Measurements from ENCODE around the gene NPRL2.
A peak's percentile ranks its signal among the peaks of the same experiment; 100 is the strongest.

NPRL2 gene

DNA sequence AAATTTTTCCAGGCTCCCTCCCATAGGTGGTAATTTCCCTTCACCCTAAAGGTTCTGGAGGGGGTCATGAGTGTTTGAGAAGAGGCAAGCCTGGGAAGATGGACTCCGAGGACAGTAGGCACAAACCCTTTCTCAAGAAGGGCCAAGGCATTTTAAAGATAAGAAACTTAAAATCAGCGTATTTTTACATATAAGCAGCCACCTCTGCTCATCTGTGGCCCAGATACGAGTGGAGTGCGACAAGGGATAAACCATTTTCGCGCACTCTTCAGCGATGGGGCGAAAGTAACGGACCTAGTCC lies 10.5 kb downstream of the NPRL2 start:
- H3K79me2 ChIP-seq (ENCODE audit: insufficient read depth, low read length) = peaks cover 21% of the 10 kb centered on the region
- no peak overlapping the region for H3K9ac ChIP-seq (ENCODE audit: low read length)
- peaks cover 12% of the 10 kb centered on the region; the same call in 1 of the 2 replicates for H3F3A ChIP-seq (ENCODE audit: insufficient read depth)
- H3K36me3 ChIP-seq (ENCODE audit: low read length) = no peaks in the 10 kb centered on the region
- no peak overlapping the region for H3K4me3 ChIP-seq (ENCODE audit: insufficient read depth, low read length, poor library complexity, severe bottlenecking)
- TF ChIP-seq, protein P1, sequence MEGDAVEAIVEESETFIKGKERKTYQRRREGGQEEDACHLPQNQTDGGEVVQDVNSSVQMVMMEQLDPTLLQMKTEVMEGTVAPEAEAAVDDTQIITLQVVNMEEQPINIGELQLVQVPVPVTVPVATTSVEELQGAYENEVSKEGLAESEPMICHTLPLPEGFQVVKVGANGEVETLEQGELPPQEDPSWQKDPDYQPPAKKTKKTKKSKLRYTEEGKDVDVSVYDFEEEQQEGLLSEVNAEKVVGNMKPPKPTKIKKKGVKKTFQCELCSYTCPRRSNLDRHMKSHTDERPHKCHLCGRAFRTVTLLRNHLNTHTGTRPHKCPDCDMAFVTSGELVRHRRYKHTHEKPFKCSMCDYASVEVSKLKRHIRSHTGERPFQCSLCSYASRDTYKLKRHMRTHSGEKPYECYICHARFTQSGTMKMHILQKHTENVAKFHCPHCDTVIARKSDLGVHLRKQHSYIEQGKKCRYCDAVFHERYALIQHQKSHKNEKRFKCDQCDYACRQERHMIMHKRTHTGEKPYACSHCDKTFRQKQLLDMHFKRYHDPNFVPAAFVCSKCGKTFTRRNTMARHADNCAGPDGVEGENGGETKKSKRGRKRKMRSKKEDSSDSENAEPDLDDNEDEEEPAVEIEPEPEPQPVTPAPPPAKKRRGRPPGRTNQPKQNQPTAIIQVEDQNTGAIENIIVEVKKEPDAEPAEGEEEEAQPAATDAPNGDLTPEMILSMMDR (IDR thresholded peaks at IDR 0.05; ENCODE audit: insufficient read depth, low read length, poor library complexity, severe bottlenecking) = no peak
- TF ChIP-seq EZH2phosphoT487 (conservative IDR thresholded peaks at IDR 0.05; ENCODE audit: low read length) = no peak
- H3K27ac ChIP-seq (ENCODE audit: low read depth, low read length) = no peak overlapping the region
- H3K9me2 ChIP-seq (replicated peaks; ENCODE audit: insufficient read depth, low read length) = no peaks in the 10 kb centered on the region
- no peaks in the 10 kb centered on the region for H3K9me3 ChIP-seq (ENCODE audit: insufficient read depth, low read length)
- no peaks in the 10 kb centered on the region for H3K27me3 ChIP-seq (ENCODE audit: low read length)
- no peak overlapping the region for H3K4me2 ChIP-seq (ENCODE audit: low read depth, low read length, poor library complexity, severe bottlenecking)
- no peak overlapping the region for H2AFZ ChIP-seq (ENCODE audit: low read depth, low read length, severe bottlenecking)
- H4K20me1 ChIP-seq (ENCODE audit: low read depth, low read length) = no peaks in the 10 kb centered on the region; the same call in 1 of the 2 replicates

- H4K20me1 ChIP-seq (ENCODE audit: low read depth, low read length) = no peaks in the 10 kb centered on the region; the same call in 1 of the 2 replicates
Observed at GRCh38 chr3:50339485-50340146, 11.0 kb downstream of the NPRL2 start.

GRCh38 chr3:50338965-50339364 lies 11.6 kb downstream of the NPRL2 start:
- H3K4me2 ChIP-seq (ENCODE audit: low read depth, low read length, poor library complexity, severe bottlenecking) = peak overlapping the region; percentile 81
- no peaks in the 10 kb centered on the region for H3K9me3 ChIP-seq (ENCODE audit: insufficient read depth, low read length)
- H3K27me3 ChIP-seq (ENCODE audit: low read length) = no peaks in the 10 kb centered on the region
- H3K9ac ChIP-seq (ENCODE audit: low read length) = peak overlapping the region; percentile 88; the same call in 1 of the 2 replicates
- H2AFZ ChIP-seq (ENCODE audit: low read depth, low read length, severe bottlenecking) = no peak overlapping the region
- H3K4me3 ChIP-seq (ENCODE audit: insufficient read depth, low read length, poor library complexity, severe bottlenecking) = no peak overlapping the region
- H3K36me3 ChIP-seq (ENCODE audit: low read length) = no peaks in the 10 kb centered on the region
- peaks cover 32% of the 10 kb centered on the region for H3K79me2 ChIP-seq (ENCODE audit: insufficient read depth, low read length)
- no peaks in the 10 kb centered on the region for H3K9me2 ChIP-seq (replicated peaks; ENCODE audit: insufficient read depth, low read length)
- TF ChIP-seq, protein P1 (IDR thresholded peaks at IDR 0.05; ENCODE audit: insufficient read depth, low read length, poor library complexity, severe bottlenecking) = no peak
- TF ChIP-seq EZH2phosphoT487 (conservative IDR thresholded peaks at IDR 0.05; ENCODE audit: low read length) = no peak
- H3K27ac ChIP-seq (ENCODE audit: low read depth, low read length) = no peak overlapping the region
- H4K20me1 ChIP-seq (ENCODE audit: low read depth, low read length) = no peaks in the 10 kb centered on the region; the same call in 1 of the 2 replicates
- H3F3A ChIP-seq (ENCODE audit: insufficient read depth) = peaks cover 12% of the 10 kb centered on the region; the same call in 1 of the 2 replicates

More at GRCh38 chr3:50339485-50340146, 11.0 kb downstream of the NPRL2 start:
- Histone ChIP-seq H3K9me3 (ENCODE audit: insufficient read depth, low read length) (no peaks in the 10 kb centered on the region), H3K9ac (ENCODE audit: low read length) (no peak overlapping the region), H3K27ac (ENCODE audit: low read depth, low read length) (no peak overlapping the region), H3K4me2 (ENCODE audit: low read depth, low read length, poor library complexity, severe bottlenecking) (no peak overlapping the region), H2AFZ (ENCODE audit: low read depth, low read length, severe bottlenecking) (no peak overlapping the region), H3K36me3 (ENCODE audit: low read length) (no peaks in the 10 kb centered on the region), H3K4me3 (ENCODE audit: insufficient read depth, low read length, poor library complexity, severe bottlenecking) (no peak overlapping the region), H3K27me3 (ENCODE audit: low read length) (no peaks in the 10 kb centered on the region), H3K9me2 (replicated peaks; ENCODE audit: insufficient read depth, low read length) (no peaks in the 10 kb centered on the region), H3K79me2 (ENCODE audit: insufficient read depth, low read length) (peaks cover 25% of the 10 kb centered on the region), H3F3A (ENCODE audit: insufficient read depth) (peaks cover 12% of the 10 kb centered on the region; the same call in 1 of the 2 replicates)
- no peak for TF ChIP-seq EZH2phosphoT487 (conservative IDR thresholded peaks at IDR 0.05; ENCODE audit: low read length)
- TF ChIP-seq, protein P1 (IDR thresholded peaks at IDR 0.05; ENCODE audit: insufficient read depth, low read length, poor library complexity, severe bottlenecking) = no peak

Measured in SU-DHL-6 (cell line).